GM12878 (cell line): ENCODE data around the gene NUDT3. TPM values are rescaled to one million over a fixed set of nuclear protein-coding genes. Genes with fewer than 3 reads are reported as not detected.

ENCODE experiments used
- ATAC-seq: fragments of 200-7000 bp; cut with Tn5 transposase; 3 replicates; pipeline ENCODE4 v1.9.1; 2020; ENCODE audit warnings: mild to moderate bottlenecking, moderate library complexity
- BruUV-seq: library from RNA; stranded (reverse); fragments of 400-500 nt; replicated peaks from 2 replicates; lab custom pipeline; 2021; lab: Mats Ljungman, UMichigan
- CTCF ChIA-PET: fragments of 300-600 bp; sonication (Branson Sonifier 250); formaldehyde crosslinking; extraction: SDS; loops from one replicate; lab custom pipeline; 2021; ENCODE audit warnings: inconsistent platforms; lab: Yijun Ruan, JAX
- POLR2A ChIA-PET: fragments of 350-600 bp; formaldehyde crosslinking; extraction: SDS; loops from one replicate; lab custom pipeline; 2021; ENCODE audit warnings: inconsistent platforms; lab: Charles Lee
- RAD21 ChIA-PET: fragments of 300-600 bp; sonication (Branson Sonifier 250); formaldehyde crosslinking; loops from one replicate; lab custom pipeline; 2023; ENCODE audit warnings: antibody characterized with exemption; ENCODE audit not compliant: unreplicated experiment; lab: Charles Lee
- SMC1A ChIA-PET: fragments of 300-600 bp; sonication (Branson Sonifier 250); formaldehyde crosslinking; loops from one replicate; lab custom pipeline; 2023; ENCODE audit not compliant: unreplicated experiment, uncharacterized antibody; lab: Charles Lee
- DNase-seq: peaks from one replicate; pipeline ENCODE4 v3.0.0-alpha.2; 2011; ENCODE audit warnings: low read depth, low spot score
- FAIRE-seq: peaks from 3 replicates; lab custom pipeline; 2011; peaks lifted over from hg19 to GRCh38; lab: Jason Lieb, UNC
- H2AFZ ChIP-seq: 2 replicates; pipeline ENCODE4 v1.6.0; 2011; ENCODE audit warnings: low read depth, low read length, control low read depth; ENCODE audit not compliant: control insufficient read depth
- H3K27ac ChIP-seq: 2 replicates; pipeline ENCODE4 v1.5.1; 2011; ENCODE audit warnings: control low read depth; ENCODE audit not compliant: control insufficient read depth, insufficient read depth
- H3K27me3 ChIP-seq, 2 experiments: replicated peaks in 1 of 2; 2 replicates each; pipeline versions ENCODE4 v1.6.0 to v1.6.1; 2011; ENCODE audit warnings: low read length in 1 of 2; ENCODE audit not compliant: control insufficient read depth in 2 of 2, insufficient read depth in 2 of 2
- H3K36me3 ChIP-seq, 2 experiments: 2 replicates each; pipeline ENCODE4 v1.5.1; 2011; ENCODE audit warnings: low read length in 1 of 2; ENCODE audit not compliant: control insufficient read depth in 2 of 2, insufficient read depth in 2 of 2
- H3K4me1 ChIP-seq: 2 replicates; pipeline ENCODE4 v1.6.1; 2011; ENCODE audit warnings: mild to moderate bottlenecking, low read length, moderate library complexity, mixed read lengths; ENCODE audit not compliant: control insufficient read depth, insufficient read depth
- H3K4me2 ChIP-seq: 2 replicates; pipeline ENCODE4 v1.6.0; 2011; ENCODE audit warnings: control low read depth; ENCODE audit not compliant: control insufficient read depth, insufficient read depth
- H3K4me3 ChIP-seq: fragments of 200-600 bp; sonication (generic); 2 replicates; pipeline ENCODE4 v1.5.1; 2016
- H3K79me2 ChIP-seq: 2 replicates; pipeline ENCODE4 v1.6.0; 2011; ENCODE audit warnings: low read length; ENCODE audit not compliant: control insufficient read depth, insufficient read depth
- H3K9ac ChIP-seq: 2 replicates; pipeline ENCODE4 v1.8.0; 2011; ENCODE audit warnings: low read length, control low read depth, mixed read lengths; ENCODE audit not compliant: control insufficient read depth, insufficient read depth
- H3K9me3 ChIP-seq: replicated peaks from 3 replicates; pipeline ENCODE4 v1.5.1; 2011; ENCODE audit warnings: mild to moderate bottlenecking, low read length; ENCODE audit not compliant: control insufficient read depth, insufficient read depth
- H4K20me1 ChIP-seq: 2 replicates; pipeline ENCODE4 v1.6.0; 2011; ENCODE audit not compliant: control insufficient read depth, insufficient read depth
- ASH2L ChIP-seq: fragments of 300-600, 200-600 bp; sonication (generic); IDR thresholded peaks from 2 replicates; pipeline ENCODE4 v1.6.1; 2017; ENCODE audit warnings: low read depth, mild to moderate bottlenecking, borderline replicate concordance
- CBX5 ChIP-seq: sonication (generic); IDR thresholded peaks from 2 replicates; pipeline ENCODE4 v1.6.1; 2016; ENCODE audit warnings: low read depth, moderate library complexity, mild to moderate bottlenecking, inconsistent platforms
- CTCF ChIP-seq, 3 experiments: IDR thresholded peaks in 2 of 3; conservative IDR thresholded peaks in 1 of 3; 2 replicates each; pipeline ENCODE4 v1.5.1; 2011; ENCODE audit warnings: low read depth in 3 of 3, low read length in 3 of 3, mild to moderate bottlenecking in 3 of 3, control low read depth in 2 of 3, moderate library complexity in 2 of 3, inconsistent platforms in 1 of 3, mixed read lengths in 1 of 3; ENCODE audit not compliant: control insufficient read depth in 2 of 3, insufficient read depth in 1 of 3; ENCODE audit errors: extremely low read depth in 1 of 3
- E4F1 ChIP-seq: fragments of 450-650 bp; IDR thresholded peaks from 2 replicates; pipeline ENCODE4 v1.6.1; 2018; ENCODE audit warnings: borderline replicate concordance, mild to moderate bottlenecking; ENCODE audit not compliant: partially characterized antibody
- EGR1 ChIP-seq, 2 experiments: IDR thresholded peaks; 1 replicate in 1 of 2; 2 replicates in 1 of 2; pipeline ENCODE4 v1.6.1; 2011 to 2012; ENCODE audit warnings: low read depth in 2 of 2, low read length in 2 of 2, borderline replicate concordance in 1 of 2, mild to moderate bottlenecking in 1 of 2, moderate library complexity in 1 of 2
- GABPA ChIP-seq: IDR thresholded peaks from 2 replicates; pipeline ENCODE4 v1.6.1; 2014; ENCODE audit warnings: antibody characterized with exemption, low read depth, mild to moderate bottlenecking, inconsistent platforms
- HDAC2 ChIP-seq: fragments of 200-600 bp; sonication (generic); IDR thresholded peaks from 2 replicates; pipeline ENCODE4 v1.6.1; 2017
- SIN3A ChIP-seq: IDR thresholded peaks from 2 replicates; pipeline ENCODE4 v1.6.1; 2012; ENCODE audit warnings: low read depth, low read length, improper control_type of control experiment
- SIX5 ChIP-seq: IDR thresholded peaks from 2 replicates; pipeline ENCODE4 v1.6.1; 2011; ENCODE audit warnings: mild to moderate bottlenecking, low read depth, low read length, moderate library complexity; ENCODE audit not compliant: severe bottlenecking
- STAT1 ChIP-seq: fragments of 450-650 bp; conservative IDR thresholded peaks from 2 replicates; pipeline ENCODE4 v1.6.1; 2014; ENCODE audit warnings: antibody characterized with exemption, mild to moderate bottlenecking
- ZNF384 ChIP-seq: IDR thresholded peaks from 2 replicates; pipeline ENCODE4 v1.6.1; 2012; ENCODE audit warnings: low read depth, mild to moderate bottlenecking, low read length, improper control_type of control experiment, borderline replicate concordance
- ZZZ3 ChIP-seq: IDR thresholded peaks from 2 replicates; pipeline ENCODE4 v1.6.1; 2011; ENCODE audit warnings: low read depth; ENCODE audit not compliant: control insufficient read depth, insufficient read length
- WGBS: methylation state at CpG from one replicate; pipeline ENCODE4 v1.1.6; 2016; ENCODE audit warnings: low lambda C conversion rate; ENCODE audit not compliant: insufficient replicate concordance, insufficient coverage; ENCODE audit errors: missing lambda C conversion rate; 5-methylcytosine and 5-hydroxymethylcytosine counted together
- in situ Hi-C: fragments of 300-500 bp; cut with MboI; formaldehyde crosslinking; loops from 9 replicates; pipeline ENCODE4 v1.14.3; 2018; ENCODE audit warnings: mixed read lengths
- intact Hi-C: fragments of 100-400 bp; cut with micrococcal nuclease; formaldehyde crosslinking; loops from one replicate; pipeline ENCODE4 v1.14.2; 2022; ENCODE audit not compliant: unreplicated experiment
- polyA plus RNA-seq, 11 experiments: library from polyadenylated mRNA; depleted of rRNA in 4 of 11; unstranded in 6 of 11; stranded (reverse) in 5 of 11; fragments of >200 nt; fragmentation: Nextera tagmentation in 4 of 11; fragmentation: Illumina TruSeq in 1 of 11; extraction: Ambion mirVana in 4 of 11; extraction: Trizol in 1 of 11; gene quantifications; 1 replicate in 1 of 11; 2 replicates in 10 of 11; pipeline versions ENCODE4 v1.2.1 to v1.2.3, GENCODE V29; 2011 to 2016; ENCODE audit warnings: inconsistent platforms in 2 of 11, missing spikeins in 2 of 11, low read depth in 1 of 11
- total RNA-seq, 4 experiments: library from RNA; depleted of rRNA in 3 of 4; stranded (reverse); fragments of >200 nt in 3 of 4; fragmentation: Illumina TruSeq in 1 of 4; extraction: Trizol in 1 of 4; gene quantifications; 2 replicates each; pipeline versions ENCODE4 v1.2.1 to v1.2.3, GENCODE V29; 2013 to 2021
- TF ChIP-seq, protein P1 (sequence below): fragments of 450-650 bp; IDR thresholded peaks from 2 replicates; pipeline ENCODE4 v1.6.1; 2014; ENCODE audit warnings: mild to moderate bottlenecking
- TF ChIP-seq, protein P2 (sequence below): fragments of 450-650 bp; formaldehyde crosslinking; IDR thresholded peaks from 2 replicates; pipeline ENCODE4 v1.4.0; 2022; ENCODE audit warnings: mild to moderate bottlenecking, moderate library complexity

Gene NUDT3
- total and polyA plus RNA-seq, 10 of the 15 experiments (the other 5 are each of a cell fraction or from before 2014, with no cell fraction given) = 2.4 to 32.3 (median 25.5) TPM

DNA sequence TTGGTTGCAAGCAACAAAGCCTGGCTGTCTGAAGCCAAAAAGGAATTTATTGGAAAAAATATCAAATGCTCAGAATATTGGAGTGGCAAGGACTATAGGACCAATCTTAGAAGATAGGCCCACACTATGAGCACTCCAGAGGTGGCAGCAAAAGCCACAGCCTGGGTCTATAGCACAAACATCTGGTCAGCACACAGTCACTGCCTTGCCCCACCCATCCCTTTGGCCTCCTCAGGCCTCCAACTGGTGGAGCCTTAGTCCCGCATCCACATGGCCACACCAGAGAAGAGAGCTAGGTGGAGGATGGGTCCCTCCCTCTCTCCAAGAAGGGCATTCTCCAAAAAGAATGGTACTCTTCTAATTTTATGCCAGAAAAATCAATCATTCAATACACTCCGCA is 14.0 kb downstream of the NUDT3 start:
- no peak overlapping the region for H2AFZ ChIP-seq
- no peaks in the 10 kb centered on the region for H3K9me3 ChIP-seq
- H3K27me3 ChIP-seq = no peaks in the 10 kb centered on the region
- no peak overlapping the region for H3K4me2 ChIP-seq
- no peak overlapping the region for H3K4me3 ChIP-seq
- H3K36me3 ChIP-seq = peaks cover 0 to 2% of the 10 kb centered on the region in 2 experiments; a peak in 1 of 4 replicates
- in situ Hi-C loops (no loop called here), intact Hi-C loops (no loop called here)
- BruUV-seq = no TSS peak
- WGBS = 97% methylated on average over 2 of the region's 2 CpGs
- ChIA-PET SMC1A (interaction anchor here (0.5 to 1.0 kb wide), 4 partner anchors 9 to 1634 kb away, joined by 3 read pairs; no protein-coding TSS in a partner anchor), RAD21 (no interaction called here), POLR2A (no interaction called here), CTCF (interaction anchor here (1.1 to 1.3 kb wide), 2 partner anchors 9 to 12 kb away, joined by 3 read pairs; no protein-coding TSS in a partner anchor)
- no peak for FAIRE-seq
- H3K9ac ChIP-seq = no peak overlapping the region
- H3K4me1 ChIP-seq = peaks cover 4% of the 10 kb centered on the region; the same call in 1 of the 2 replicates
- no peak for DNase-seq
- no peak for TF ChIP-seq ASH2L
- TF ChIP-seq E4F1 = no peak
- no peak for TF ChIP-seq GABPA
- no peak for TF ChIP-seq HDAC2
- TF ChIP-seq SIN3A = no peak
- TF ChIP-seq, protein P1, sequence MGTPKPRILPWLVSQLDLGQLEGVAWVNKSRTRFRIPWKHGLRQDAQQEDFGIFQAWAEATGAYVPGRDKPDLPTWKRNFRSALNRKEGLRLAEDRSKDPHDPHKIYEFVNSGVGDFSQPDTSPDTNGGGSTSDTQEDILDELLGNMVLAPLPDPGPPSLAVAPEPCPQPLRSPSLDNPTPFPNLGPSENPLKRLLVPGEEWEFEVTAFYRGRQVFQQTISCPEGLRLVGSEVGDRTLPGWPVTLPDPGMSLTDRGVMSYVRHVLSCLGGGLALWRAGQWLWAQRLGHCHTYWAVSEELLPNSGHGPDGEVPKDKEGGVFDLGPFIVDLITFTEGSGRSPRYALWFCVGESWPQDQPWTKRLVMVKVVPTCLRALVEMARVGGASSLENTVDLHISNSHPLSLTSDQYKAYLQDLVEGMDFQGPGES = no peak
- TF ChIP-seq EGR1 (IDR thresholded peaks at IDR 0.05; ENCODE audit: borderline replicate concordance in 1 of 2, low read depth in 2 of 2, low read length in 2 of 2) = no peak
- TF ChIP-seq CBX5 = no peak
- no peak for TF ChIP-seq ZNF384
- TF ChIP-seq CTCF (IDR thresholded peaks at IDR 0.05 in 2 of 3, conservative IDR thresholded peaks at IDR 0.05 in 1 of 3; ENCODE audit: control insufficient read depth in 2 of 3, extremely low read depth in 1 of 3, insufficient read depth in 1 of 3, low read depth in 3 of 3, low read length in 3 of 3) = no peak
- no peak for TF ChIP-seq SIX5
- TF ChIP-seq STAT1 = no peak
- TF ChIP-seq, protein P2, sequence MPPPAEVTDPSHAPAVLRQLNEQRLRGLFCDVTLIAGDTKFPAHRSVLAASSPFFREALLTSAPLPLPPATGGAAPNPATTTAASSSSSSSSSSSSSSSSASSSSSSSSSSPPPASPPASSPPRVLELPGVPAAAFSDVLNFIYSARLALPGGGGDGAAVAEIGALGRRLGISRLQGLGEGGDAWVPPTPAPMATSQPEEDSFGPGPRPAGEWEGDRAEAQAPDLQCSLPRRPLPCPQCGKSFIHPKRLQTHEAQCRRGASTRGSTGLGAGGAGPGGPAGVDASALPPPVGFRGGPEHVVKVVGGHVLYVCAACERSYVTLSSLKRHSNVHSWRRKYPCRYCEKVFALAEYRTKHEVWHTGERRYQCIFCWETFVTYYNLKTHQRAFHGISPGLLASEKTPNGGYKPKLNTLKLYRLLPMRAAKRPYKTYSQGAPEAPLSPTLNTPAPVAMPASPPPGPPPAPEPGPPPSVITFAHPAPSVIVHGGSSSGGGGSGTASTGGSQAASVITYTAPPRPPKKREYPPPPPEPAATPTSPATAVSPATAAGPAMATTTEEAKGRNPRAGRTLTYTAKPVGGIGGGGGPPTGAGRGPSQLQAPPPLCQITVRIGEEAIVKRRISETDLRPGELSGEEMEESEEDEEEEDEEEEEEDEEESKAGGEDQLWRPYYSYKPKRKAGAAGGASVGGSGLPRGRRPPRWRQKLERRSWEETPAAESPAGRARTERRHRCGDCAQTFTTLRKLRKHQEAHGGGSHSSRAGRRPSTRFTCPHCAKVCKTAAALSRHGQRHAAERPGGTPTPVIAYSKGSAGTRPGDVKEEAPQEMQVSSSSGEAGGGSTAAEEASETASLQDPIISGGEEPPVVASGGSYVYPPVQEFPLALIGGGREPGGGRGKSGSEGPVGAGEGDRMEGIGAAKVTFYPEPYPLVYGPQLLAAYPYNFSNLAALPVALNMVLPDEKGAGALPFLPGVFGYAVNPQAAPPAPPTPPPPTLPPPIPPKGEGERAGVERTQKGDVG (CRISPR knock-in tag) = no peak
- no peak for TF ChIP-seq ZZZ3
- no peak overlapping the region for H3K27ac ChIP-seq
- peaks cover 3% of the 10 kb centered on the region; the same call in 1 of the 2 replicates for H4K20me1 ChIP-seq
- H3K79me2 ChIP-seq = peaks cover 78% of the 10 kb centered on the region
- ATAC-seq = no peak; the same call in 2 of the 3 replicates
